HCT116 (cell line): ENCODE measurements around the gene CSTF3. TPM values are rescaled to one million over a fixed set of nuclear protein-coding genes. Genes with fewer than 3 reads are reported as not detected.

Experiments used
- ATAC-seq: fragments of 200-7000 bp; cut with Tn5 transposase; 2 replicates; pipeline ENCODE4 v1.9.1; 2020; ENCODE audit warnings: mild to moderate bottlenecking, moderate library complexity
- BruUV-seq: library from RNA; stranded (reverse); fragments of 400-500 nt; replicated peaks from 2 replicates; lab custom pipeline; 2021; lab: Mats Ljungman, UMichigan
- CTCF ChIA-PET: fragments of 300-600 bp; sonication (Branson Sonifier 250); formaldehyde crosslinking; loops from one replicate; lab custom pipeline; 2021; ENCODE audit warnings: antibody characterized with exemption; lab: Charles Lee
- POLR2A ChIA-PET: fragments of 300-600, 350-600 bp; sonication (Branson Sonifier 250); formaldehyde crosslinking; loops from one replicate; lab custom pipeline; 2021; ENCODE audit warnings: antibody characterized with exemption; lab: Charles Lee
- RAD21 ChIA-PET, 2 experiments: fragments of 300-600 bp; sonication (Branson Sonifier 250); formaldehyde crosslinking; loops; one replicate each; lab custom pipeline; 2023; ENCODE audit warnings: low total read pairs in 2 of 2; ENCODE audit not compliant: uncharacterized antibody in 2 of 2, unreplicated experiment in 2 of 2, low non-redundant PET in 1 of 2; lab: Charles Lee
- DNase-seq: peaks from one replicate; pipeline ENCODE4 v3.0.0-alpha.2; 2010; ENCODE audit warnings: low read depth, low spot score
- H2AFZ ChIP-seq: fragments of 200-600 bp; shearing (Covaris generic), sonication (generic); 2 replicates; pipeline ENCODE4 v1.6.1; 2017; ENCODE audit warnings: low read depth, mixed run types, mixed read lengths, antibody characterized with exemption, low read length; ENCODE audit not compliant: poor library complexity, severe bottlenecking
- H3K27ac ChIP-seq: 2 replicates; pipeline ENCODE4 v1.5.1; 2012; ENCODE audit warnings: low read depth, low read length
- H3K27me3 ChIP-seq: fragments of 200-600 bp; sonication (generic); 2 replicates; pipeline ENCODE4 v1.6.1; 2016; ENCODE audit warnings: mixed run types, low read length, mixed read lengths; ENCODE audit not compliant: insufficient read depth
- H3K36me3 ChIP-seq, 2 experiments: fragments of 200-500 bp in 1 of 2; fragments of 200-600 bp in 1 of 2; sonication (Bioruptor generic) in 1 of 2; sonication (generic) in 1 of 2; 2 replicates each; pipeline versions ENCODE4 v1.5.1 to v1.6.1; 2014 to 2016; ENCODE audit warnings: low read length in 2 of 2, inconsistent platforms in 1 of 2, mixed read lengths in 1 of 2, mixed run types in 1 of 2; ENCODE audit not compliant: insufficient read depth in 2 of 2, control insufficient read depth in 1 of 2
- H3K4me1 ChIP-seq, 2 experiments: fragments of 200-600 bp in 1 of 2; sonication (generic) in 1 of 2; 2 replicates each; pipeline versions ENCODE4 v1.5.1 to v1.6.1; 2012 to 2017; ENCODE audit warnings: low read length in 2 of 2, inconsistent platforms in 1 of 2, mild to moderate bottlenecking in 1 of 2, mixed read lengths in 1 of 2, mixed run types in 1 of 2, moderate library complexity in 1 of 2; ENCODE audit not compliant: insufficient read depth in 2 of 2, control insufficient read depth in 1 of 2
- H3K4me2 ChIP-seq: fragments of 200-600 bp; sonication (generic); 2 replicates; pipeline ENCODE4 v1.6.1; 2017; ENCODE audit warnings: mixed run types, low read length, mixed read lengths
- H3K4me3 ChIP-seq, 2 experiments: fragments of 200-600 bp in 1 of 2; sonication (generic) in 1 of 2; replicated peaks in 1 of 2; 2 replicates each; pipeline ENCODE4 v1.5.1; 2011 to 2016; ENCODE audit warnings: low read length in 2 of 2, control low read depth in 1 of 2, low read depth in 1 of 2, mild to moderate bottlenecking in 1 of 2, mixed read lengths in 1 of 2, mixed run types in 1 of 2
- H3K79me2 ChIP-seq: fragments of 200-600 bp; sonication (generic); 2 replicates; pipeline ENCODE4 v1.6.1; 2017; ENCODE audit warnings: mild to moderate bottlenecking, mixed run types, low read length, moderate library complexity, mixed read lengths; ENCODE audit not compliant: insufficient read depth
- H3K9ac ChIP-seq: fragments of 200-600 bp; sonication (generic); 2 replicates; pipeline ENCODE4 v1.6.1; 2016; ENCODE audit warnings: low read length, mixed read lengths
- H3K9me2 ChIP-seq: fragments of 200-600 bp; sonication (generic), shearing (Covaris generic); 2 replicates; pipeline ENCODE4 v1.6.1; 2017; ENCODE audit warnings: mixed run types, mild to moderate bottlenecking, moderate library complexity; ENCODE audit not compliant: insufficient read depth
- H3K9me3 ChIP-seq, 2 experiments: fragments of 200-500 bp in 1 of 2; fragments of 200-600 bp in 1 of 2; sonication (Bioruptor generic) in 1 of 2; sonication (generic) in 1 of 2; 2 replicates each; pipeline ENCODE4 v1.6.1; 2014 to 2017; ENCODE audit warnings: low read length in 2 of 2, mixed read lengths in 2 of 2, inconsistent platforms in 1 of 2, low read depth in 1 of 2, mild to moderate bottlenecking in 1 of 2, mixed run types in 1 of 2, moderate library complexity in 1 of 2; ENCODE audit not compliant: control insufficient read depth in 1 of 2, insufficient read depth in 1 of 2
- H4K20me1 ChIP-seq: fragments of 200-600 bp; sonication (generic), shearing (Covaris generic); 2 replicates; pipeline ENCODE4 v1.6.1; 2017; ENCODE audit warnings: mixed run types, mild to moderate bottlenecking, moderate library complexity; ENCODE audit not compliant: insufficient read depth
- CBX3 ChIP-seq: IDR thresholded peaks from 2 replicates; pipeline ENCODE4 v1.6.1; 2012; ENCODE audit warnings: low read depth
- CEBPB ChIP-seq: IDR thresholded peaks from 2 replicates; pipeline ENCODE4 v1.6.1; 2012; ENCODE audit warnings: low read depth
- EGR1 ChIP-seq: IDR thresholded peaks from 2 replicates; pipeline ENCODE4 v1.6.1; 2012; ENCODE audit warnings: low read depth
- ELF1 ChIP-seq: IDR thresholded peaks from 2 replicates; pipeline ENCODE4 v1.6.1; 2012; ENCODE audit warnings: low read depth, borderline replicate concordance
- EZH2phosphoT487 ChIP-seq: fragments of 200-600 bp; IDR thresholded peaks from 2 replicates; pipeline ENCODE4 v1.6.1; 2018; ENCODE audit warnings: antibody characterized with exemption, borderline replicate concordance
- MAX ChIP-seq: IDR thresholded peaks from 2 replicates; pipeline ENCODE4 v1.6.1; 2012
- POLR2A ChIP-seq: IDR thresholded peaks from 2 replicates; pipeline ENCODE4 v1.7.0; 2011; ENCODE audit warnings: borderline replicate concordance; ENCODE audit not compliant: insufficient read depth, insufficient read length; ENCODE audit errors: extremely low read depth
- SIN3A ChIP-seq: IDR thresholded peaks from 2 replicates; pipeline ENCODE4 v1.6.1; 2012; ENCODE audit warnings: low read depth
- TCF7L2 ChIP-seq: IDR thresholded peaks from 2 replicates; pipeline ENCODE4 v1.7.0; 2011; ENCODE audit warnings: borderline replicate concordance, inconsistent platforms; ENCODE audit not compliant: insufficient read depth, insufficient read length; ENCODE audit errors: extremely low read depth
- ZBTB33 ChIP-seq: IDR thresholded peaks from 2 replicates; pipeline ENCODE4 v1.6.1; 2011; ENCODE audit warnings: mild to moderate bottlenecking, low read length, moderate library complexity; ENCODE audit not compliant: insufficient replicate concordance; ENCODE audit errors: extremely low read depth
- ZNF274 ChIP-seq: fragments of 200-500 bp; sonication (Bioruptor generic); IDR thresholded peaks from 2 replicates; pipeline ENCODE4 v1.6.1; 2014; ENCODE audit warnings: mild to moderate bottlenecking, low read depth, low read length, inconsistent platforms
- intact Hi-C: fragments of 100-400 bp; cut with micrococcal nuclease; formaldehyde crosslinking; loops from 2 replicates; pipeline ENCODE4 v1.10.0; 2022
- total RNA-seq: library from RNA; stranded (reverse); gene quantifications from one replicate; pipeline ENCODE4 v1.2.1, GENCODE V29; 2021; ENCODE audit not compliant: unreplicated experiment

Gene CSTF3
- total RNA-seq, 1 experiment from 2014 or later, result 39.3 TPM

- TF ChIP-seq ZBTB33 (no peak), CBX3 (no peak), CEBPB (no peak), POLR2A (no peak), EGR1 (no peak)
These were observed 32.5 kb downstream of the CSTF3 start (continued) for GRCh38 chr11:33128739-33129138.

DNA sequence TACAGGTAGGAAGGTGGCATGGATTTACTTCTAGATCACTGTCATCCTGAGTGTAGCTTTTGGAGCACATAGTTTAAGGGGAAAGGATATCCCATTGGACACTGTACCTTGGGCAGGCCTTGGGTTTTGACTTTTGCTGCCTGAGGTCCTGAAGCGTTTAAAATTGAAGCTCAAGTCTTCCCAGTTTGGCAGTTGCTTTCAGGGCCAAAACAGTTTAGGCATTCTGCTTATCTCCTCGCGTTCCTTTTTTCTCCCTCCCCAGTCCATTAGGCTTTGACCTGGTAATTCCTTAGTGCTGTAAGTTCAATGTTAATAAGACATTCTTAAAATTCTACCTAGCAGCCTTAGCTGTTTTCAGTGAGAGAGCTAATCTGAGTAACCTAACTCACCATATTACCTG is 35.7 kb downstream of the CSTF3 start:
- Histone ChIP-seq H3K36me3 (peaks cover 0 to 3% of the 10 kb centered on the region in 2 experiments; a peak in 2 of 4 replicates), H3K4me2 (no peak overlapping the region), H2AFZ (no peak overlapping the region), H3K9me3 (no peaks in the 10 kb centered on the region), H4K20me1 (no peaks in the 10 kb centered on the region), H3K9me2 (no peaks in the 10 kb centered on the region), H3K4me3 (no peak overlapping the region), H3K79me2 (no peaks in the 10 kb centered on the region), H3K9ac (no peak overlapping the region), H3K27me3 (no peaks in the 10 kb centered on the region), H3K27ac (no peak overlapping the region), H3K4me1 (no peaks in the 10 kb centered on the region)
- TF ChIP-seq TCF7L2 (no peak), ELF1 (no peak), EGR1 (no peak), SIN3A (no peak), CEBPB (no peak), EZH2phosphoT487 (no peak), ZNF274 (no peak), MAX (no peak)
- DNase-seq (no peak), ATAC-seq (no peak)
- ChIA-PET CTCF (interaction anchor here (0.5 kb wide), 1 partner anchor 13 kb away, joined by 3 read pairs; no protein-coding TSS in a partner anchor), RAD21 (no interaction called here), POLR2A (no interaction called here)
- no TSS peak for BruUV-seq
- intact Hi-C loops, result no loop called here
